Caco-2 (cell line): ENCODE data around the gene GP9. TPM values are rescaled to one million over a fixed set of nuclear protein-coding genes. Genes with fewer than 3 reads are reported as not detected.

Experiments
- BruUV-seq: library from RNA; stranded (reverse); fragments of 400-500 nt; replicated peaks from 2 replicates; lab custom pipeline; 2021; lab: Mats Ljungman, UMichigan
- CTCF ChIA-PET: fragments of 300-600 bp; sonication (Branson Sonifier 250); formaldehyde crosslinking; loops from one replicate; lab custom pipeline; 2022; ENCODE audit warnings: antibody characterized with exemption; lab: Charles Lee
- POLR2A ChIA-PET: fragments of 300-600 bp; sonication (Branson Sonifier 250); formaldehyde crosslinking; loops from one replicate; lab custom pipeline; 2022; ENCODE audit warnings: antibody characterized with exemption; lab: Charles Lee
- DNase-seq, 2 experiments: peaks; one replicate each; pipeline versions ENCODE4 v3.0.0 to v3.0.0-alpha.2; 2020 to 2022
- H3K27me3 ChIP-seq: replicated peaks from 2 replicates; pipeline ENCODE4 v1.6.0; 2011; ENCODE audit warnings: low read length; ENCODE audit not compliant: control insufficient read depth, insufficient read depth
- H3K36me3 ChIP-seq: 2 replicates; pipeline ENCODE4 v1.5.1; 2011; ENCODE audit warnings: low read length; ENCODE audit not compliant: control insufficient read depth, insufficient read depth
- H3K4me1 ChIP-seq: fragments of 250-450 bp; sonication (Bioruptor Pico); 2 replicates; pipeline ENCODE4 v1.5.1; 2020; ENCODE audit warnings: mild to moderate bottlenecking
- H3K4me3 ChIP-seq: 2 replicates; pipeline ENCODE4 v1.5.1; 2011; ENCODE audit warnings: low read depth, mild to moderate bottlenecking, control low read depth, low read length
- H3K9me3 ChIP-seq: fragments of 250-450 bp; sonication (Bioruptor Pico); 2 replicates; pipeline ENCODE4 v1.5.1; 2020; ENCODE audit warnings: mild to moderate bottlenecking, moderate library complexity
- H3K27ac Mint-ChIP-seq: one replicate; pipeline ENCODE4 v1.8.0; 2022; ENCODE audit warnings: mixed read lengths; ENCODE audit not compliant: unreplicated experiment
- H3K27me3 Mint-ChIP-seq: one replicate; pipeline ENCODE4 v1.8.0; 2022; ENCODE audit warnings: mixed read lengths; ENCODE audit not compliant: insufficient read depth, unreplicated experiment
- H3K36me3 Mint-ChIP-seq: one replicate; pipeline ENCODE4 v1.8.0; 2022; ENCODE audit warnings: mild to moderate bottlenecking, mixed read lengths; ENCODE audit not compliant: insufficient read depth, unreplicated experiment
- H3K4me1 Mint-ChIP-seq: one replicate; pipeline ENCODE4 v1.8.0; 2022; ENCODE audit warnings: low read depth, mixed read lengths; ENCODE audit not compliant: unreplicated experiment
- H3K4me3 Mint-ChIP-seq: one replicate; pipeline ENCODE4 v1.8.0; 2022; ENCODE audit warnings: mild to moderate bottlenecking, moderate library complexity, mixed read lengths; ENCODE audit not compliant: unreplicated experiment
- H3K9me3 Mint-ChIP-seq: one replicate; pipeline ENCODE4 v1.8.0; 2022; ENCODE audit warnings: mixed read lengths; ENCODE audit not compliant: unreplicated experiment
- intact Hi-C: fragments of 100-400 bp; cut with micrococcal nuclease; formaldehyde crosslinking; loops from one replicate; pipeline ENCODE4 v1.10.0; 2022; ENCODE audit not compliant: unreplicated experiment
- total RNA-seq: library from RNA; stranded (reverse); gene quantifications from 2 replicates; pipeline ENCODE4 v1.2.3, GENCODE V29; 2022
- TF ChIP-seq, protein P1 (sequence below), 2 experiments: fragments of 200-600 bp in 1 of 2; IDR thresholded peaks; 1 replicate in 1 of 2; 2 replicates in 1 of 2; pipeline versions ENCODE4 v1.5.1 to v1.8.0; 2011 to 2022; ENCODE audit warnings: antibody characterized with exemption in 1 of 2, control low read depth in 1 of 2, inconsistent platforms in 1 of 2, low read depth in 1 of 2, low read length in 1 of 2, mild to moderate bottlenecking in 1 of 2, moderate library complexity in 1 of 2; ENCODE audit not compliant: insufficient read depth in 1 of 2, severe bottlenecking in 1 of 2, unreplicated experiment in 1 of 2

Gene GP9
- total RNA-seq, 1 experiment from 2014 or later = not detected

DNA sequence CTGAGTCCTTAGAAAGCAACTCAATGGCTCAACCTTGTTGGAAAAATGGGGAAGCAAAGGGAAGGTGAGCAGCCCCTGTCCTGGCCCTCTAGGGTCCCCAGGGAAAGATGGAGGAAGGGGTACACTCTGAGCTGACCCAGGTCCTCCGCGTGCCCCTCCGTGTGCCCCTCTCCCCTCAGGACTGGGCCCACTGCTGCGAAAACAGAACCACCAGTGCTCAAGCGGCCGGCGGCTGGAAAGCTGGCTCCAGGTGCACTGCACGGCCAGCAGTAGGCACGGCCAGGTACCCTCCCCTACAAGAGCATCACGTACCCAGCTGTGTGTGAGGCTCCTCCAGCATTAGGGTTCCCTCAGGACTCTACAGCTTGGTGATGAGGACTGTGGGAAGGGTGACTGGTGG is 34.7 kb downstream of the GP9 start:
- H3K27me3 Mint-ChIP-seq = no peaks in the 10 kb centered on the region
- DNase-seq = no peak
- TF ChIP-seq, protein P1, sequence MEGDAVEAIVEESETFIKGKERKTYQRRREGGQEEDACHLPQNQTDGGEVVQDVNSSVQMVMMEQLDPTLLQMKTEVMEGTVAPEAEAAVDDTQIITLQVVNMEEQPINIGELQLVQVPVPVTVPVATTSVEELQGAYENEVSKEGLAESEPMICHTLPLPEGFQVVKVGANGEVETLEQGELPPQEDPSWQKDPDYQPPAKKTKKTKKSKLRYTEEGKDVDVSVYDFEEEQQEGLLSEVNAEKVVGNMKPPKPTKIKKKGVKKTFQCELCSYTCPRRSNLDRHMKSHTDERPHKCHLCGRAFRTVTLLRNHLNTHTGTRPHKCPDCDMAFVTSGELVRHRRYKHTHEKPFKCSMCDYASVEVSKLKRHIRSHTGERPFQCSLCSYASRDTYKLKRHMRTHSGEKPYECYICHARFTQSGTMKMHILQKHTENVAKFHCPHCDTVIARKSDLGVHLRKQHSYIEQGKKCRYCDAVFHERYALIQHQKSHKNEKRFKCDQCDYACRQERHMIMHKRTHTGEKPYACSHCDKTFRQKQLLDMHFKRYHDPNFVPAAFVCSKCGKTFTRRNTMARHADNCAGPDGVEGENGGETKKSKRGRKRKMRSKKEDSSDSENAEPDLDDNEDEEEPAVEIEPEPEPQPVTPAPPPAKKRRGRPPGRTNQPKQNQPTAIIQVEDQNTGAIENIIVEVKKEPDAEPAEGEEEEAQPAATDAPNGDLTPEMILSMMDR (IDR thresholded peaks at IDR 0.05; ENCODE audit: insufficient read depth in 1 of 2, low read depth in 1 of 2, low read length in 1 of 2, severe bottlenecking in 1 of 2, unreplicated experiment in 1 of 2) = no peak
- Histone ChIP-seq H3K27me3 (no peaks in the 10 kb centered on the region), H3K36me3 (no peaks in the 10 kb centered on the region), H3K9me3 (no peaks in the 10 kb centered on the region), H3K4me1 (no peaks in the 10 kb centered on the region), H3K4me3 (no peak overlapping the region)
- H3K4me1 Mint-ChIP-seq = no peaks in the 10 kb centered on the region
- peaks cover 9% of the 10 kb centered on the region for H3K36me3 Mint-ChIP-seq
- ChIA-PET CTCF (no interaction called here), POLR2A (no interaction called here)
- intact Hi-C loops = no loop called here
- H3K27ac Mint-ChIP-seq = no peak overlapping the region
- no peaks in the 10 kb centered on the region for H3K9me3 Mint-ChIP-seq
- no TSS peak for BruUV-seq
- no peak overlapping the region for H3K4me3 Mint-ChIP-seq

DNA sequence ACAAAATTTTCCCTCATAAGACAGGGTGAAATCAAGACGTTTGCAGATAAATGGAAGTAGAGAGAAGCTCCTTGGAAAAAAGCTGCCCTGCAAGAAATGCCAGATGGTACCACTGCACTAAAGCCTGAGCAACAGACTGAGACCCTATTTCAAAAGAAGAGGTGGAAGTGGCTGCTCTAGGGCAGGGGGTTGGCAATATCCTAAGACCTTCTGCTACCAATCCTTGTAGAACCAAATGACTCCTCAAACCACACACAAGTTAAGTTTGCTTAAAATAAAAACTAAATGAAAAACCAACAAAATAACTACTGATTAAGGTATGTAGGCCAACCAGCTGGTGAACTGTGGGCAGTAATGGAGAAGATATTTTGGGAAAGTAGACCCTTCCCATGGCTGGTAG is 39.7 kb downstream of the GP9 start:
- no peaks in the 10 kb centered on the region for H3K4me1 ChIP-seq
- Mint-ChIP-seq H3K9me3 (no peaks in the 10 kb centered on the region), H3K27ac (no peak overlapping the region), H3K4me3 (no peak overlapping the region), H3K27me3 (no peaks in the 10 kb centered on the region), H3K4me1 (no peaks in the 10 kb centered on the region), H3K36me3 (peaks cover 4% of the 10 kb centered on the region)
- intact Hi-C loops = loop anchor here (10.0 kb wide), 1 partner anchor 125 kb away; no protein-coding TSS in a partner anchor
- no peak overlapping the region for H3K4me3 ChIP-seq
- no peak for DNase-seq
- no peaks in the 10 kb centered on the region for H3K36me3 ChIP-seq
- no peaks in the 10 kb centered on the region for H3K27me3 ChIP-seq
- TF ChIP-seq, protein P1 (IDR thresholded peaks at IDR 0.05; ENCODE audit: insufficient read depth in 1 of 2, low read depth in 1 of 2, low read length in 1 of 2, severe bottlenecking in 1 of 2, unreplicated experiment in 1 of 2) = no peak
- POLR2A ChIA-PET = no interaction called here
- no peaks in the 10 kb centered on the region for H3K9me3 ChIP-seq
- CTCF ChIA-PET = interaction anchor here (1.1 kb wide), 1 partner anchor 130 kb away, joined by 3 read pairs; no protein-coding TSS in a partner anchor
- no TSS peak for BruUV-seq

DNA sequence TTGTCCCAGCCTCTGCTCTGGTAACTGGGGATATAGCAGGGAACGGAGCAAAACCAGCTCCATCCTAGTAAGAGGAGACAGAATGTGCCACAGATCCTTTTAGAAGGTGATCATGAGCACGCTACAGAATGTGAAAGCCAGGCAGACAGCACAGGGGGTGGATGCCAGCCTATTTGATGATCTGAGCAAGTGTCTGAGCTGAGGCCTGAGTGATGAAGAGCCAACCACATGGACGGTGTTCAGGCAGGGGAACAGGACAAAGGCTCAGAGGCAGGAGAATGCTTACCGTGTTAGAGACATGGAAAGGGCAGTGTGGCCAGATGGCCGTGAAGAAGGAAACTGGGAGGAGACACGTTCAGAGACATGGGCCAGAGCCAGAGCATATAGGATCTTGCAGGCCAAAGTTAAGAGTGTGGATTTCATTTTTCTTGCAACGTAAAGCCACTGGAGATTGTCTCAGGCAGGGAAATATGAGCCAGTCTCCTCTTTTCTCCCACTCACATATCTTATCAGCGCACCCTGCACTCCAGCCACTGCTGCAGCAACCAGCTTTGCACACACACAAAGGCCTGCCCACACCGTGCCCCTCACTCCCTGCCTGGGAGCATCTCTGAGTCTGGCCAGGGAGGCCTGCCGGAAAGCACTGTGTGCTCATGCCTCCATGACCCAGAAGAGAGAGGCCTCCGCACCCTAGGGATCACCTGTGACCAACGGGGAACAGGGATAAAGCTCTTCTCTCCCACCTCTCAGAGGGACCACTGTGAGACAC is 41.0 kb downstream of the GP9 start:
- Histone ChIP-seq H3K27me3 (no peaks in the 10 kb centered on the region), H3K36me3 (no peaks in the 10 kb centered on the region), H3K4me3 (no peak overlapping the region), H3K9me3 (no peaks in the 10 kb centered on the region), H3K4me1 (no peaks in the 10 kb centered on the region)
- CTCF ChIA-PET = interaction anchor here (0.6 kb wide), 1 partner anchor 668 kb away, joined by 3 read pairs; no protein-coding TSS in a partner anchor
- H3K4me1 Mint-ChIP-seq = no peaks in the 10 kb centered on the region
- DNase-seq = no peak
- intact Hi-C loops = loop anchor here (10.0 kb wide), 1 partner anchor 127 kb away; no protein-coding TSS in a partner anchor
- TF ChIP-seq, protein P1 (IDR thresholded peaks at IDR 0.05; ENCODE audit: insufficient read depth in 1 of 2, low read depth in 1 of 2, low read length in 1 of 2, severe bottlenecking in 1 of 2, unreplicated experiment in 1 of 2) = no peak
- no TSS peak for BruUV-seq
- no peaks in the 10 kb centered on the region for H3K9me3 Mint-ChIP-seq
- no peak overlapping the region for H3K4me3 Mint-ChIP-seq
- POLR2A ChIA-PET = interaction anchor here (0.6 kb wide), 2 partner anchors 108 to 280 kb away, joined by 3 to 7 read pairs; partner anchors contain the start of gene CFAP92
- H3K36me3 Mint-ChIP-seq = no peaks in the 10 kb centered on the region
- no peak overlapping the region for H3K27ac Mint-ChIP-seq
- no peaks in the 10 kb centered on the region for H3K27me3 Mint-ChIP-seq
